Liver (tissue), 9 donors: Measurements from ENCODE around the gene PRPF18. TPM values are rescaled to one million over a fixed set of nuclear protein-coding genes. Genes with fewer than 3 reads are reported as not detected.

ENCODE experiments used
- DNase-seq: peaks from one replicate; pipeline ENCODE4 v3.0.0-alpha.2; 2017; ENCODE audit warnings: low spot score
- H3K27ac ChIP-seq, 2 donors: one replicate each; pipeline ENCODE4 v1.7.0; 2013; ENCODE audit warnings: inconsistent platforms in 2 of 2, low read length in 2 of 2, control low read depth in 1 of 2, low read depth in 1 of 2, mild to moderate bottlenecking in 1 of 2
- H3K27me3 ChIP-seq, 4 donors: one replicate each; pipeline versions ENCODE4 v1.6.1 to v1.7.0; 2013; ENCODE audit warnings: low read length in 3 of 4, inconsistent platforms in 1 of 4, mild to moderate bottlenecking in 1 of 4, moderate library complexity in 1 of 4; ENCODE audit not compliant: control insufficient read depth in 4 of 4, insufficient read depth in 4 of 4
- H3K36me3 ChIP-seq, 4 donors: one replicate each; pipeline versions ENCODE4 v1.6.1 to v1.7.0; 2013; ENCODE audit warnings: low read length in 3 of 4, mild to moderate bottlenecking in 3 of 4, low read depth in 1 of 4, moderate library complexity in 1 of 4; ENCODE audit not compliant: control insufficient read depth in 4 of 4, insufficient read depth in 3 of 4
- H3K4me1 ChIP-seq, 4 donors: one replicate each; pipeline versions ENCODE4 v1.6.1 to v1.7.0; 2013; ENCODE audit warnings: low read length in 3 of 4, mild to moderate bottlenecking in 3 of 4, moderate library complexity in 1 of 4; ENCODE audit not compliant: control insufficient read depth in 4 of 4, insufficient read depth in 4 of 4
- H3K4me3 ChIP-seq, 3 donors: one replicate each; pipeline versions ENCODE4 v1.6.1 to v1.7.0; 2013; ENCODE audit warnings: low read length in 3 of 3, control low read depth in 1 of 3, low read depth in 1 of 3, mild to moderate bottlenecking in 1 of 3
- H3K9ac ChIP-seq, 2 donors: one replicate each; pipeline ENCODE4 v1.7.0; 2013; ENCODE audit warnings: low read length in 2 of 2, mild to moderate bottlenecking in 2 of 2, moderate library complexity in 2 of 2, control low read depth in 1 of 2, low read depth in 1 of 2
- H3K9me3 ChIP-seq, 4 donors: one replicate each; pipeline versions ENCODE4 v1.6.1 to v1.7.0; 2013; ENCODE audit warnings: low read length in 3 of 4; ENCODE audit not compliant: control insufficient read depth in 4 of 4
- EGR1 ChIP-seq, 2 donors: IDR thresholded peaks; 2 replicates each; pipeline ENCODE4 v1.6.1; 2016 to 2018; ENCODE audit warnings: antibody characterized with exemption in 2 of 2, low read depth in 2 of 2
- FOXA1 ChIP-seq: IDR thresholded peaks from 2 replicates; pipeline ENCODE4 v1.6.1; 2016; ENCODE audit warnings: antibody characterized with exemption
- FOXA2 ChIP-seq: IDR thresholded peaks from 2 replicates; pipeline ENCODE4 v1.6.1; 2016; ENCODE audit warnings: antibody characterized with exemption
- GABPA ChIP-seq, 2 donors: IDR thresholded peaks in 1 of 2; conservative IDR thresholded peaks in 1 of 2; 2 replicates each; pipeline ENCODE4 v1.6.1; 2016; ENCODE audit warnings: antibody characterized with exemption in 2 of 2, mild to moderate bottlenecking in 1 of 2, moderate library complexity in 1 of 2
- HNF4A ChIP-seq, 2 donors: conservative IDR thresholded peaks; 2 replicates each; pipeline ENCODE4 v1.6.1; 2016; ENCODE audit warnings: antibody characterized with exemption in 2 of 2, mild to moderate bottlenecking in 2 of 2
- HNF4G ChIP-seq: IDR thresholded peaks from 2 replicates; pipeline ENCODE4 v1.6.1; 2016; ENCODE audit warnings: antibody characterized with exemption
- JUND ChIP-seq, 2 donors: IDR thresholded peaks; 2 replicates each; pipeline ENCODE4 v1.6.1; 2016; ENCODE audit warnings: antibody characterized with exemption in 2 of 2
- MAX ChIP-seq: IDR thresholded peaks from 2 replicates; pipeline ENCODE4 v1.6.1; 2016; ENCODE audit warnings: antibody characterized with exemption
- NR2F2 ChIP-seq: IDR thresholded peaks from 2 replicates; pipeline ENCODE4 v1.6.1; 2016; ENCODE audit warnings: antibody characterized with exemption
- RAD21 ChIP-seq, 2 donors: IDR thresholded peaks; 2 replicates each; pipeline ENCODE4 v1.6.1; 2016; ENCODE audit warnings: antibody characterized with exemption in 2 of 2, mild to moderate bottlenecking in 2 of 2
- REST ChIP-seq: IDR thresholded peaks from 2 replicates; pipeline ENCODE4 v1.6.1; 2016; ENCODE audit warnings: antibody characterized with exemption, mild to moderate bottlenecking
- RXRA ChIP-seq, 2 donors: IDR thresholded peaks; 2 replicates each; pipeline ENCODE4 v1.6.1; 2017 to 2018; ENCODE audit warnings: antibody characterized with exemption in 2 of 2, mild to moderate bottlenecking in 1 of 2
- SP1 ChIP-seq: IDR thresholded peaks from 2 replicates; pipeline ENCODE4 v1.6.1; 2018; ENCODE audit warnings: antibody characterized with exemption, mild to moderate bottlenecking
- TAF1 ChIP-seq: conservative IDR thresholded peaks from 2 replicates; pipeline ENCODE4 v1.6.1; 2016; ENCODE audit warnings: antibody characterized with exemption, mild to moderate bottlenecking
- YY1 ChIP-seq: IDR thresholded peaks from 2 replicates; pipeline ENCODE4 v1.6.1; 2016; ENCODE audit warnings: antibody characterized with exemption, mild to moderate bottlenecking
- whole genome bisulfite sequencing: extraction: QIAGEN DNeasy Blood & Tissue Kit; methylation state at CpG from one replicate; pipeline ENCODE4 v1.1.7; 2013; 5-methylcytosine and 5-hydroxymethylcytosine counted together
- polyA plus RNA-seq, 2 donors: library from polyadenylated mRNA; stranded (reverse) in 1 of 2; unstranded in 1 of 2; fragments of 200-250 nt in 1 of 2; fragments of >200 nt in 1 of 2; fragmentation: Nextera tagmentation in 1 of 2; extraction: Ambion mirVana in 1 of 2; gene quantifications; one replicate each; pipeline versions ENCODE4 v1.2.1 to v1.2.3, GENCODE V29; 2013 to 2015
- total RNA-seq, 2 donors: library from RNA; depleted of rRNA; stranded (reverse); fragments of >200 nt; gene quantifications; one replicate each; pipeline ENCODE4 v1.2.3, GENCODE V29; 2014
- TF ChIP-seq, protein P1 (sequence below): IDR thresholded peaks from 2 replicates; pipeline ENCODE4 v1.6.1; 2016; ENCODE audit warnings: antibody characterized with exemption
- TF ChIP-seq, protein P2 (sequence below): IDR thresholded peaks from 2 replicates; pipeline ENCODE4 v1.6.1; 2016; ENCODE audit warnings: antibody characterized with exemption
- donor health status: healthy.
- donor health status: healthy.
- donor health status: healthy.
- donor health status: healthy.
- donor health status: healthy.

The PRPF18 gene
- total and polyA plus RNA-seq, 4 donors = 10.0 to 28.3 (median 14.5) TPM

GRCh38 chr10:13628661-13629060 lies 41.9 kb downstream of the PRPF18 start:
- no peak overlapping the region for H3K4me3 ChIP-seq
- TF ChIP-seq HNF4G (no peak), MAX (no peak), JUND (IDR thresholded peaks at IDR 0.05) (no peak), GABPA (IDR thresholded peaks at IDR 0.05 in 1 of 2, conservative IDR thresholded peaks at IDR 0.05 in 1 of 2) (no peak), HNF4A (conservative IDR thresholded peaks at IDR 0.05) (no peak), YY1 (no peak), FOXA1 (no peak), SP1 (no peak), NR2F2 (no peak), EGR1 (IDR thresholded peaks at IDR 0.05; ENCODE audit: low read depth in 2 of 2) (no peak), RXRA (IDR thresholded peaks at IDR 0.05) (no peak), TAF1 (no peak), FOXA2 (no peak), REST (no peak)
- TF ChIP-seq, protein P1, sequence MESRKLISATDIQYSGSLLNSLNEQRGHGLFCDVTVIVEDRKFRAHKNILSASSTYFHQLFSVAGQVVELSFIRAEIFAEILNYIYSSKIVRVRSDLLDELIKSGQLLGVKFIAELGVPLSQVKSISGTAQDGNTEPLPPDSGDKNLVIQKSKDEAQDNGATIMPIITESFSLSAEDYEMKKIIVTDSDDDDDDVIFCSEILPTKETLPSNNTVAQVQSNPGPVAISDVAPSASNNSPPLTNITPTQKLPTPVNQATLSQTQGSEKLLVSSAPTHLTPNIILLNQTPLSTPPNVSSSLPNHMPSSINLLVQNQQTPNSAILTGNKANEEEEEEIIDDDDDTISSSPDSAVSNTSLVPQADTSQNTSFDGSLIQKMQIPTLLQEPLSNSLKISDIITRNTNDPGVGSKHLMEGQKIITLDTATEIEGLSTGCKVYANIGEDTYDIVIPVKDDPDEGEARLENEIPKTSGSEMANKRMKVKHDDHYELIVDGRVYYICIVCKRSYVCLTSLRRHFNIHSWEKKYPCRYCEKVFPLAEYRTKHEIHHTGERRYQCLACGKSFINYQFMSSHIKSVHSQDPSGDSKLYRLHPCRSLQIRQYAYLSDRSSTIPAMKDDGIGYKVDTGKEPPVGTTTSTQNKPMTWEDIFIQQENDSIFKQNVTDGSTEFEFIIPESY = no peak
- TF ChIP-seq, protein P2, sequence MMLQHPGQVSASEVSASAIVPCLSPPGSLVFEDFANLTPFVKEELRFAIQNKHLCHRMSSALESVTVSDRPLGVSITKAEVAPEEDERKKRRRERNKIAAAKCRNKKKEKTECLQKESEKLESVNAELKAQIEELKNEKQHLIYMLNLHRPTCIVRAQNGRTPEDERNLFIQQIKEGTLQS = no peak
- WGBS = 64% methylated on average over 7 of the region's 7 CpGs
- H3K36me3 ChIP-seq = peaks cover 0 to 14% (median 10%) of the 10 kb centered on the region in 4 donors
- no peak overlapping the region for H3K9ac ChIP-seq
- no peak overlapping the region for H3K27ac ChIP-seq
- no peaks in the 10 kb centered on the region for H3K9me3 ChIP-seq
- no peak for DNase-seq
- H3K27me3 ChIP-seq = no peaks in the 10 kb centered on the region
- no peaks in the 10 kb centered on the region for H3K4me1 ChIP-seq

GRCh38 chr10:13629116-13629515 lies 42.4 kb downstream of the PRPF18 start:
- no peak overlapping the region for H3K27ac ChIP-seq
- H3K4me3 ChIP-seq = no peak overlapping the region
- H3K4me1 ChIP-seq = no peaks in the 10 kb centered on the region
- no peaks in the 10 kb centered on the region for H3K9me3 ChIP-seq
- TF ChIP-seq RXRA (IDR thresholded peaks at IDR 0.05) (no peak), RAD21 (IDR thresholded peaks at IDR 0.05) (no peak), FOXA2 (no peak), HNF4A (conservative IDR thresholded peaks at IDR 0.05) (no peak)
- TF ChIP-seq, protein P2 = no peak
- DNase-seq = no peak
- no peak overlapping the region for H3K9ac ChIP-seq
- WGBS = 89% methylated on average over 2 of the region's 2 CpGs
- H3K27me3 ChIP-seq = no peaks in the 10 kb centered on the region
- H3K36me3 ChIP-seq = peaks cover 0 to 14% (median 10%) of the 10 kb centered on the region in 4 donors
